ENCODE data around the gene MS4A7.
A peak's percentile ranks its signal among the peaks of the same experiment; 100 is the strongest.
"Not testable (repeated sequence)": the region's sequence is repeated elsewhere in the genome, so short reads cannot be mapped to it uniquely, and the experiment has no call there.

MS4A7 gene, protein sequence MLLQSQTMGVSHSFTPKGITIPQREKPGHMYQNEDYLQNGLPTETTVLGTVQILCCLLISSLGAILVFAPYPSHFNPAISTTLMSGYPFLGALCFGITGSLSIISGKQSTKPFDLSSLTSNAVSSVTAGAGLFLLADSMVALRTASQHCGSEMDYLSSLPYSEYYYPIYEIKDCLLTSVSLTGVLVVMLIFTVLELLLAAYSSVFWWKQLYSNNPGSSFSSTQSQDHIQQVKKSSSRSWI

DNA sequence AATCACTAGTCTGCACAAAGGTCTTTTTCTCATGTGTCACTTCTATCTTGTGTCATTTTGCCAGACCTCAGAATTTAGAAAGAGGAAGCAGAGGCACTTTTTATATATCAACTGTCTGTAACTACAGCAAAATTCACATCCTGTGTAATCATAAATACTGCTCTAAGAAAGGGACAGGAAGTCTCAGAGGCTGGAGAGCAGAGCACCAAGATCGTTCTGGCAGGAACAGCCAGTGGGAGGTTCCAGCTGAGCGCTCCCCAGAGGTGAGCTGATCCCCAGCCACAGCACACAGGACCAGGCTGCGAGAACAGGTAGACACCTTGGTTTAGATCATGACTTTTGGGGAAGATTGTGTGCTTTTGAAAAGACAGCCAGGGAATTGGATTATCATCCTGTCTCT is at the start of gene MS4A7:
Gene MS4A7 (plus strand): TSS at position 179 of the 400 bp plus-strand sequence. CDS start 4,610 bp downstream, outside the sequence.
- DNase-seq: no peak

- DNase-seq: no peak
These were observed 45.5 kb upstream of the MS4A7 start for GRCh38 chr11:60332846-60333245.

DNA sequence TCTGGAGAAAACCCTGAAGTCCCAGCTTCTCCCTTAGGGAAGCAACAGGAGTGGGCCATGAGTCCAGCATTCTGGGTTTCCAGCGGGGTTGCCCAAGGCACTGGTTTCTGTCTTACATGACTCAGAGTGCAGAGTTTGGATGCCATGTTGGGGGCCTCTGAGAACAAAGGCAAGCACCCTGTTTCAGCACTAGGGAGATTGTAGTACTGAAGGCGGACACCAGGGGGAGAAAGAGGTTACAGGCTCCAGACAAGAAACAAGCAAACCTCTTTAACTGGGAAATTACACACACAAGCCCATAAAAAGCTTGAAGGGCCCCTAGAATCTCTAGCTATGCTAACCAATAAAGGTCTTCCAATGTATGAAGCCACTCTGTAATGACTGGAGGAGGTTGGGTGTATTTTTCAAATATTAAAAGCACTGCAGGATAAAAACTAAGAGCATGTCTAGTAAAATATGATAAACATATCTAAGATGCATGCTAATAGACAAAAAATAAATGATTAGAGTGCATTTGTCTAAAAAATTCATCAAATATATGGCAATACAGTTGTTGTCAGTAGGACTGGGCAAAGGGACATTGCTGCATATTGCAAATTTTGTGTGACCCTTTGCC is 44.2 kb upstream of the MS4A7 start:
- DNase-seq: peak in 2 of 3 experiments; percentile 60 to 85

DNA sequence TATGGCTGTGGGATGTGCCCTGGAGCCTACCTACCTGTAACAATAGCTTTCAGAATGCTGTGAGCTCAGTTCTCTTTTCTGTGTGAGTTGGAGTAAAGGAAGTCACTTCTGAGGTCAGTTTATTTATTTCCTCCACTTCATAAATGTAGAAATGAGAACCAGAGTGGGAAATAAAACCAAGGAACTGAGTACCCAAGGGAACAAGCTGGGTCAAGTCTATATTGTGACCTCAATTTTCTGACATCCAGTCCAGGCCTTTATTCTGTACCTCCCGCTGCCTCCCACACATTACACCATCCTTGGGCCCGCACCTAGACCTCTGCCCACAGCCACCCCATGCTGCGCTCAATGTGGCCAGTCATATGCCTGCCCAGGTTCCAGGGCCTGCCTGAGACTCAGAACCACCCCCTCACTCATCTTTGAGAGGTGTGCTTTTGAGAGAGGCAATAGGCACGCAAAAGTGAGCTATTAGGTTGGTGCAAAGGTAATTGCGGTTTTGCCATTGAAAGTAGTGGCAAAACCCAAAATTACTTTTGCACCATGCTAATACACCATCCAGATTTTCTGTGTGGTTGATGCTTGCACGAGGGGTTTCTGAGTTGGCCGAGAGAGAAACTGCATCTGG is 41.5 kb upstream of the MS4A7 start:
- DNase-seq: no peak

GRCh38 chr11:60338053-60338452 is 40.3 kb upstream of the MS4A7 start:
- no peak for DNase-seq

DNA sequence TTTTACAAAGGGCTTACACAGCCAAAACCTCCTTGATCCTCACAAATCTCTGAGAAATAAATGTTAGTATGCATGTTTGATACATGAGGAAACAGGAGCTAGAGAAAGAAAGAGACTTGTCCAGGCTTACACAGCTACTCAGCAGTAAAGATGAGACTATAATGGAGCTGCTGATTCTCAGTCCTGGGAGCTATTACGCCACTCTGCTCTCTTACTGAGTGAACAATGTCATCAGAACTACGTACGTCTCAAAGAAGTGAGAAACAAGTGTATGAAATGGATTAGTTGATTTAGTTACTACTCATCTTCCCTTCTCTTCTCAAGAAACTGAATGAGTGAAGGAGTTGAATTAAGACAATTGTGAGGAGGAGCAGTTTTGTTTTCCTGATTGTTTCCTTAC is 39.0 kb upstream of the MS4A7 start:
- no peak for DNase-seq

- peak in 2 of 3 experiments; percentile 18 to 22 for DNase-seq
These were observed 35.1 kb upstream of the MS4A7 start for GRCh38 chr11:60343094-60343704.

DNA sequence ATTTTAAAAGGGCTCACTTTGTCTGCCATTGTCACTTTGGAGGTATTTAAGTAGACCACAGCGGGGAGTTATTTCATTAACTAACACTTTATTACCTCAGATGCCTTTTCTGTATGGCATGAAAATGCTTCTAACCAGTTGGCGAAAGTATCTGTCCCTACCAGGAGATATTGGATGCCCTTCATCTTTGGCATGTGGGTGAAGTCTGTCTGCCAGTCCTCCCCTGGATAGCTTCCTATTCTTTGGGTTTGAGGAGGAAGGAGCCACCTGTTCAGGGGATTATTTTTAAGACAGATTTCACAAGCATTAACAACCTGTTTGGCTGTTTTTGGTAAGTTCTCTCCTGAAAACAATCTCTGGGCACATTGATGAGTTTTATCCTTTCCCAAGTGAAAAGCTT is 34.2 kb upstream of the MS4A7 start:
- DNase-seq: no peak

- peak in 2 of 3 experiments; percentile 41 to 60 for DNase-seq
These were observed 32.8 kb upstream of the MS4A7 start for GRCh38 chr11:60345489-60345888.

DNA sequence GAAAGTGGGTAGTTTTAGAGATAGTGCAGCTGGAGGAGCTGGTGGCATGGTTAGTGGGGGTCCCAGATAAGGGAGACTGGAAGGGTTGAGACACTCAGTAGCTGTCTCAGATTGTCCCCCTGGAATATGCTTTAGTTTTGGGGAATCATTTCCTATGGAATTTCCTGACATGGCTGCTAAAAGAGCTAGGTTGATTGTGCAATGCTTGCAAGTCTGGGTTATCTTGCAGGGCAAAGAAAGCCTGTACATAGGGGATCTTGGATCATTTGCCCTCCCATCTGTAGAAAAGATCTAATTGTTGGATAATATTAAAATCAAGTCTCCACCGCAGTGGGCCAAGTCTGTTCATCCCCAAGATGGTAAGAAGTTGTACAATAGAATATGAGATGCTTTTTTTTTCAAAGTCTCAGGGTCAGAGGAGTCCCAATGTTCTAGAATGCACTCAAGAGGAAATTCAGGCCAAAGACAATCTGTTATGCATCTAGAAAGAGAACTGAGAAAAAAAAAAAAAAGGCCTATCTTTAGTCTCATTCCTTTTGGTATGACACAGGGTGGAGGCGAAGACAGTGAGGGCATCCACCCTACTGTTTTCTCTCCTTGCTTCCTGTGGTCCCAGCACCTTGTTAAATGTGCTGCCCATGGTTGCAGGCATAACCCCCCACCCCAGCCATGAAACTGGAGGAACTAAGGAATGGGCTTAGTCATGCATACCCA is 31.1 kb upstream of the MS4A7 start:
- no peak for DNase-seq

DNA sequence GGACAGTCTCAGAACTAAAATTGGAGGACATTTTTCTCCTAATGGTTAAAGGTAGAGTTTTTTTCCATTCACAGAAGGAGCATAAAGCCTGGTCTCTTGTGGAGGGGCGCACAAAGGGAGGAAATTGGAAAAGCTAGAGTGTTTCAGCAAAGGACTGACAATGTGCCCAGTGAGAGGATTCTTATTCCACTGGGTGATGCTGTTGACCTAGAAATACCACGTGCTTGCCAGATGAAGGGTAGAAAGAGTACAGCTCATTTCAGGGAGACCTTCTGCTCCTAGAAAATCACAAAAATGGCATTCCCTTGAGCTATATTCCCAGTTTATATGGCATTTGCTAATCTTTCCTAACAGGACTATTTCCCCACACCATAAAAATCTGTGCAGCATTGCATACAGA is 30.2 kb upstream of the MS4A7 start:
- peak in 1 of 3 experiments; percentile 35 for DNase-seq

DNA sequence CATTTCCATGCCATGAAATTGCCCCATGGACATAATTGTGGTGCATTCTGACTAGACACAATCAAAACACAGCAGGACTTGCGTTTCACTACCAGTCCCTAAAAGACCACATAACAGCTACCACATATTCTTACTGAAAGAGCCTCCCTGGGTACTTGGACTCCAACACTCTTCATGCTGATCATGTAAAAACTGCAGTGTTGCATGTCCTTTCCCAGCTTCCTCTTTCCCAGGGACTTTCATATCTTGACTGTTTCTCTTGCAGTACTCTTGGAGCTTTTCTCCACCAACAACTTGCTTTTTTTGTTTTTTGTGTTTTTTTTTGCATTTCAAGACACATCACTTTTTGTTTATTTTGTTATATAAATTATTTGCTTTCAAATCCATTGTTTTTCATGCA is 28.3 kb upstream of the MS4A7 start:
- no peak for DNase-seq

GRCh38 chr11:60357771-60358170 is 20.6 kb upstream of the MS4A7 start:
- no peak for DNase-seq

DNA sequence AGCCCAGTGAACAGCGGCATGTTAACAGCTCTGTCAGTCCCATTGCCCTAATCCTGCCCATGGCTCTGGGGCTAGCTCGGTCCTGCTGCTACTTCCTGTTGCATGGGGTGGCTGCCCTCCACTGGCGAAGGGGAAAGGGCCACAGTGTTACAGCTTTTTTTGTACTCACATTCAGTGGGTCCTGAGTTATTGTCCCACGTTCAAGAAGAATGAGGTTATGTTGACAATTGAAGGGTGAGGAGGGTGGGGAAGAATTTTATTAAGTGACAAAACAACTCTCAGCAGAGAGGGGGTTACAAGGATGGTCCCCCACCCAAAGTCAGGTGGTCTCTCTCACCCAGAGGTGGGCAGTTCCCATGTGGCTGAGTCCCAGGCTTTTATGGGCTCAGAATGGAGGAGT is 17.7 kb upstream of the MS4A7 start:
- DNase-seq: no peak

GRCh38 chr11:60362241-60362640 is 16.1 kb upstream of the MS4A7 start:
- no peak for DNase-seq

- DNase-seq: peak; percentile 53 to 92 (median 78)
These were observed 14.5 kb upstream of the MS4A7 start for GRCh38 chr11:60363542-60364470.

DNA sequence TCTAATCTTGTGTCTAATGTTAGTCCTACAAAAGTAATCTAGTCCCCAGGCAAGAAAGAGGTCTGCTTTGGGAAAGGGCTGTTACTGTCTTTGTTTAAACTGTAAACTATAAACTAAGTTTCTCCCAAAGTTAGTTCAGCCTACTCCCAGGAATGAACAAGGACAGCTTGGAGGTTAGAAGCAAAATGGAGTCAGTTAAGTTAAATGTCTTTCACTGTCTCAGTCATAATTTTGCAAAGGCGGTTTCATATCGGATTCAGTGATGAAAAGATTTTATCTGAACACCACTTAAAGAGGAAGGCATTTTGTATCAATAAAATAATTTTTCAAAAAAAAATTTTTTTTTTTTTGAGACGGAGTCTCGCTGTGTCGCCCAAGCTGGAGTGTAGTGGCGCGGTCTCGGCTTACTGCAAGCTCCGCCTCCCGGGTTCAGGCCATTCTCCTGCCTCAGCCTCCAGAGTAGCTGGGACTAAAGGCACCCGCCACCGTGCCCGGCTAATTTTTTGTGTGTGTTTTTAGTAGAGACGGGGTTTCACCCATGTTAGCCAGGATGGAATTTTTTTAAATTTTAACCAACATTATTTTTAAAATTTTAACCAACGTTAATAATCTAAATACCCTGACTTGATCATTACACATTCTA is 11.9 kb upstream of the MS4A7 start:
- not testable (repeated sequence) for DNase-seq

DNA sequence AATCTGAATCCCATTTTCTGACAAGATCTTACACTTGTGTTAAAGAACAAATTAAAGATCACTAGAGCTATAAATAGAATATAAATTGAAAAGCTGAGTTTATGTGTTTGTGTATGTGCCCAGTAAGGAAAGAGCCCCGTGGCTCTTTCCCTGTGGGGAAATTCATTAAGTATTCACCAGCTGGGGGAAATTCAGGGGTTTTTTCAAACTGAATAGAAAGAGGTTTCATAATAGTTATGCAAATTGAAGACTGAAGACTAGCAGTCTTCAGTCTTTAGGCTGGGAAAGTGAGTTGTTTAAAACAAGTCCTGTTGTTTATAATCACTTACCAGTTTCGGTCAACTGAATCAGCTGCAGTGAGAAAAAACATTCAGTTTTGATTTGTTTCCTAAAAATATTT is 11.3 kb upstream of the MS4A7 start:
- no peak for DNase-seq

DNA sequence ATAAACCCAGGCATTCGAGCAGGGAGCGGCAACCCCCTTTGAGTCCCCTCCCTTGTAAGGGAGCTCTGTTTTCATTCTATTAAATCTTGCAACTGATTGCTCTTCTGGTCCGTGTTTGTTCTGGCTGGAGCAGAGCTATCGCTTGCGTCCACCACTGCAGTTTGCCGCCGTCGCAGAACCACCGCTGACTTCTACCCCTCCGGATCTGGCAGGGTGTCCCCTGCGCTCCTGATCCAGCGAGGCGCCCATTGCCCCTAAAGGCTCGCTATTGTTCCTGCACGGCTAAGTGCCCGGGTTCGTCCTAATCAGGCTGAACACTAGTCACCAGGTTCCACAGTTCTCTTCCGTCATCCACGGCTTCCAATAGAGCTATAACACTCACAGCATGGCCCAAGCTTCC is 10.4 kb upstream of the MS4A7 start:
- no peak for DNase-seq

GRCh38 chr11:60370252-60370810 is 8.0 kb upstream of the MS4A7 start:
- DNase-seq: no peak

DNA sequence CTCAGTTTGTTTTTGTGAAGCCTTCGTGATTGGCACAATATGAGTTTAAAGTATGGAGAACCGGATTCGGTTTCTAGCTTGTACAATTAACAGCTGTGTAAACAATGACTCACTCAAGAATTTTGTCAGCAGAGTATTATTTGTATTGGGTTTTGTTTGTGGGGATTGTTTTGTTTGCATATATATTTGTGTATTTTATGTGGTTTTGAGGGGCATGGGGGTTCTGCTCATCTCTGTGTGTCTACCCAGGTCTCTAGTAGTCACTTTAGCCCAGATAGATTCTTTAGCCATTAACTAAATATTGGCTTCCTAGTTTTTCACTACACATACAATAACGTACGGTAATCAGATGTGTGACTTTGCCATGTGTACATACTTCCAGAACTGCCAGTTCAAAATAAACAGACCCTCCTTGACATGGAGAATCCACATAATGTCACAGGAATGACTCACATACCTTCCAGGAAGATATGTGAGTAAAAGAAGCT is 7.5 kb upstream of the MS4A7 start:
- peak in 2 of 3 experiments; percentile 83 to 97 for DNase-seq

Data from NCI-H1417 (cell line).